ENCODE results near the gene TTYH1. TPM values are rescaled to one million over a fixed set of nuclear protein-coding genes. Genes with fewer than 3 reads are reported as not detected.

TTYH1 gene
- total and polyA plus RNA-seq, 9 of the 15 experiments (the other 6 are each of a cell fraction or from before 2014, with no cell fraction given), result 0.08 TPM; not detected in 8

DNA sequence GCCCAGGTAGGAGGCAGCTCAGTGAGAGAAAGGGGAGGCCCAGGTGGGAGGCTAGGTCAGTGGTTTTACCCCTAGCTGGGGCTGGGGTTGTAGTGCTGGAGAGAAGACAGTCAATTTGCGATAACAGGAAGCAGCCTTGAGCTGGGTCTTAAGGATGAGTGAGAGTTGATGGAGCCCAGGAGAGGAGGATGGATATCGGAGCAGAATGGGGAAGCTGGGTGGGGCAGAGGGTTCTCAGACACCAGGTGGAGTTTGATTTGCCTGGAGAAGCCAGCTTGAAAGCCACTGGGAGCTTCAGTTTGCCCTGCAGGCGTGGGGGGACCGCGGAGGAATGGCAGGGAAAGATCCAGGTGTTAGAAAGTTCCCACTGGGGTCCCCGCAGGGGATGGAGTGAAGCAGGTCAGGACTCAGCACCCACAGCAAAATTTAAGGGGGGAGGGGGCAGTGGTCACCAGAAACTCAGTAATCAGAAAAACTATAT lies 58.7 kb downstream of the TTYH1 start (continued):
- TF ChIP-seq MGA (IDR thresholded peaks at IDR 0.05), result no peak
- TF ChIP-seq ZNF408 (CRISPR knock-in tag; IDR thresholded peaks at IDR 0.05; ENCODE audit: low read depth), result no peak

Measured in K562 (cell line).